Smooth muscle cell (in vitro differentiated cells): ENCODE data around the gene TICAM2. TPM values are rescaled to one million over a fixed set of nuclear protein-coding genes. Genes with fewer than 3 reads are reported as not detected.

Experiments used
- DNase-seq: peaks from one replicate; lab custom pipeline; 2025; ENCODE audit not compliant: unreplicated experiment; lab: John Stamatoyannopoulos, UW
- H2AFZ ChIP-seq: fragments of 200-600 bp; sonication (generic); 2 replicates; pipeline ENCODE4 v1.6.0; 2016; ENCODE audit warnings: antibody characterized with exemption, low read depth, mild to moderate bottlenecking
- H3F3A ChIP-seq: fragments of 200-600 bp; sonication (generic); 2 replicates; pipeline ENCODE4 v1.6.0; 2017; ENCODE audit warnings: antibody characterized with exemption, low read depth
- H3K27ac ChIP-seq: fragments of 200-600 bp; sonication (generic); 2 replicates; pipeline ENCODE4 v1.5.1; 2016; ENCODE audit warnings: low read depth, mild to moderate bottlenecking
- H3K27me3 ChIP-seq: fragments of 200-600 bp; sonication (generic); 2 replicates; pipeline ENCODE4 v1.6.1; 2016; ENCODE audit warnings: low read depth, mild to moderate bottlenecking
- H3K36me3 ChIP-seq: fragments of 200-600 bp; sonication (generic); 2 replicates; pipeline ENCODE4 v1.5.1; 2016; ENCODE audit warnings: low read depth
- H3K4me1 ChIP-seq: fragments of 200-600 bp; sonication (generic); 2 replicates; pipeline ENCODE4 v1.5.1; 2016; ENCODE audit warnings: low read depth
- H3K4me2 ChIP-seq: fragments of 200-600 bp; sonication (generic); 2 replicates; pipeline ENCODE4 v1.6.0; 2016; ENCODE audit warnings: mild to moderate bottlenecking
- H3K4me3 ChIP-seq: fragments of 200-600 bp; sonication (generic); 2 replicates; pipeline ENCODE4 v1.5.1; 2016; ENCODE audit warnings: mild to moderate bottlenecking
- H3K79me2 ChIP-seq: fragments of 200-600 bp; sonication (generic); 2 replicates; pipeline ENCODE4 v1.6.0; 2016; ENCODE audit warnings: low read depth, mild to moderate bottlenecking
- H3K9ac ChIP-seq: fragments of 200-600 bp; sonication (generic); 2 replicates; pipeline ENCODE4 v1.6.0; 2016; ENCODE audit warnings: low read depth
- H3K9me3 ChIP-seq: fragments of 200-600 bp; sonication (generic); replicated peaks from 2 replicates; pipeline ENCODE4 v1.5.1; 2016; ENCODE audit warnings: low read depth
- H4K20me1 ChIP-seq: fragments of 200-600 bp; sonication (generic); 2 replicates; pipeline ENCODE4 v1.6.0; 2016; ENCODE audit warnings: low read depth
- WGBS: methylation state at CpG from one replicate; pipeline ENCODE4 v1.1.7; 2016; ENCODE audit warnings: low lambda C conversion rate; 5-methylcytosine and 5-hydroxymethylcytosine counted together
- polyA plus RNA-seq: library from polyadenylated mRNA; unstranded; fragments of >200 nt; fragmentation: Nextera tagmentation; extraction: Ambion mirVana; gene quantifications from 2 replicates; pipeline ENCODE4 v1.2.1, GENCODE V29; 2016
- total RNA-seq: library from RNA; depleted of rRNA; stranded (reverse); fragments of >200 nt; gene quantifications from 2 replicates; pipeline ENCODE4 v1.2.3, GENCODE V29; 2014
- TF ChIP-seq, protein P1 (sequence below): fragments of 200-600 bp; sonication (generic); IDR thresholded peaks from 2 replicates; pipeline ENCODE4 v1.5.1; 2017; ENCODE audit warnings: borderline replicate concordance, mild to moderate bottlenecking, antibody characterized with exemption; ENCODE audit not compliant: insufficient read depth, poor library complexity, severe bottlenecking

Gene TICAM2
- total and polyA plus RNA-seq, 2 experiments from 2014 or later, result 11.5 to 13.3 TPM

DNA sequence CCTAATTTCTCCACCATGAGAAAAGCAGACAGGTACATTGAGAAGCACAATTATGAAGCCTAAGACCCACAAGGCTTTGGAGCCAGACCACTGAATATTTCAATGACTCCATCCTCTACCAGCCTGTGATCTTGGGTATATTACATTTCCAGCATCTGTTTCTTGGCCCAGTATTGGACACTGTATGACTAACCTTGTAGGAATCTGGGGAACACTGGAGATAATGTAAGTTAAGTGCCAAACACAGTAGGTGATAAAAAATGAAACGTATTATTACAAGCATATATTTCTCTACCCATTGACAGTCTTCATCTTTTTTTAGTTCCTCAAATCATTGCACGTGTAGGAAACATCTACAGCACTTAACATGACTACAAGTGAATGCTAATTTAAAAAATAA is 29.1 kb downstream of the TICAM2 start:
- Histone ChIP-seq H2AFZ (no peak overlapping the region), H3K27ac (no peak overlapping the region), H3K9ac (no peak overlapping the region), H3K79me2 (no peaks in the 10 kb centered on the region), H4K20me1 (no peaks in the 10 kb centered on the region), H3K36me3 (no peaks in the 10 kb centered on the region), H3K4me1 (no peaks in the 10 kb centered on the region), H3F3A (no peaks in the 10 kb centered on the region), H3K4me2 (no peak overlapping the region), H3K9me3 (no peaks in the 10 kb centered on the region), H3K4me3 (no peak overlapping the region), H3K27me3 (no peaks in the 10 kb centered on the region)
- TF ChIP-seq, protein P1, sequence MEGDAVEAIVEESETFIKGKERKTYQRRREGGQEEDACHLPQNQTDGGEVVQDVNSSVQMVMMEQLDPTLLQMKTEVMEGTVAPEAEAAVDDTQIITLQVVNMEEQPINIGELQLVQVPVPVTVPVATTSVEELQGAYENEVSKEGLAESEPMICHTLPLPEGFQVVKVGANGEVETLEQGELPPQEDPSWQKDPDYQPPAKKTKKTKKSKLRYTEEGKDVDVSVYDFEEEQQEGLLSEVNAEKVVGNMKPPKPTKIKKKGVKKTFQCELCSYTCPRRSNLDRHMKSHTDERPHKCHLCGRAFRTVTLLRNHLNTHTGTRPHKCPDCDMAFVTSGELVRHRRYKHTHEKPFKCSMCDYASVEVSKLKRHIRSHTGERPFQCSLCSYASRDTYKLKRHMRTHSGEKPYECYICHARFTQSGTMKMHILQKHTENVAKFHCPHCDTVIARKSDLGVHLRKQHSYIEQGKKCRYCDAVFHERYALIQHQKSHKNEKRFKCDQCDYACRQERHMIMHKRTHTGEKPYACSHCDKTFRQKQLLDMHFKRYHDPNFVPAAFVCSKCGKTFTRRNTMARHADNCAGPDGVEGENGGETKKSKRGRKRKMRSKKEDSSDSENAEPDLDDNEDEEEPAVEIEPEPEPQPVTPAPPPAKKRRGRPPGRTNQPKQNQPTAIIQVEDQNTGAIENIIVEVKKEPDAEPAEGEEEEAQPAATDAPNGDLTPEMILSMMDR, result no peak
- DNase-seq, result no peak
- WGBS, result 61% methylated on average over 2 of the region's 2 CpGs

DNA sequence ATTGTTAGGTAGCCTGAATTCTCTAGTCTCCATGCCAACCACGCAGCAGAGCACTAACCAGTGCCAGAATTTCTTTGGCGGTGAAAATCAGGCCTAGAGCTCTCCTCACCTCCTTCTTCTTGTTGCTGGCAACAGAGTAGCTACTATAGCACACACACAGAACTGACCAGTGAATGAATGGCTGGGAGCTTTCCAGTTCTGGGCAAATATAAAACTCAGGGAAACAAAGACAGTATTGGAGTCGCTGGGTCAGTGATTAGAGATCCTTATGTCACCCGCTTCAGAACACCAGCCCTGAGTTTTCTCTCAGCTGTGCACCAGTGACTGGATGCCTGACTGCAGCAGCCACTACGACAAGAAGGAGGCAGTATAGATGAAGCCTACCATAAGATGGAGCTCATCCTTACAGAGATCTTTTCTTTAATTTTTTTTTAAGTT is 30.8 kb downstream of the TICAM2 start:
- Histone ChIP-seq H3K4me1 (no peaks in the 10 kb centered on the region), H4K20me1 (no peaks in the 10 kb centered on the region), H3F3A (no peaks in the 10 kb centered on the region), H3K9me3 (no peaks in the 10 kb centered on the region), H3K27me3 (no peaks in the 10 kb centered on the region), H2AFZ (no peak overlapping the region), H3K27ac (no peak overlapping the region), H3K9ac (no peak overlapping the region), H3K36me3 (no peaks in the 10 kb centered on the region), H3K4me3 (no peak overlapping the region), H3K79me2 (no peaks in the 10 kb centered on the region), H3K4me2 (no peak overlapping the region)
- TF ChIP-seq, protein P1, result no peak
- 82% methylated on average over 5 of the region's 5 CpGs for WGBS
- no peak for DNase-seq

DNA sequence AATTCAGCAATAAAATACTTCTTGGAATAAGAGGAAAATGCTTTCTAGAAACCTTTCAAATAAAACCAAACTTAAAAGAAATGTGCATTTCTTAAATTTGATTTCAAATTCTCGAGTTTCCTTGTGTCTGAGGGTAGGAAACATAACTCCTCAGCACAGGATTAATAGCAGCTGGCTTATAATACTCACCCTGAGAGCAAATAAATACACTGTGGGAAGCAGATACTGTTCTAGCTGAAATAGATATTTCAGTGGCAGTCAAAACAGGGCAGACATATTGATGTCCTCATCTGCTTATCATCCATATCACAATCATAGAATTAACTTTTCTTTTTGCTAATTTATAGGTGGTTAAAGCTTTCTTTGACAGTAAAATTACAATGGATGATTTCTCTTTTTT is 33.6 kb downstream of the TICAM2 start:
- H3K4me3 ChIP-seq, result no peak overlapping the region
- no peaks in the 10 kb centered on the region for H3K79me2 ChIP-seq
- no peaks in the 10 kb centered on the region for H3K9me3 ChIP-seq
- no peaks in the 10 kb centered on the region for H3K36me3 ChIP-seq
- no peaks in the 10 kb centered on the region for H4K20me1 ChIP-seq
- H2AFZ ChIP-seq, result no peak overlapping the region
- no peaks in the 10 kb centered on the region for H3F3A ChIP-seq
- TF ChIP-seq, protein P1, result no peak
- no peaks in the 10 kb centered on the region for H3K4me1 ChIP-seq
- DNase-seq, result no peak
- H3K4me2 ChIP-seq, result no peak overlapping the region
- no peak overlapping the region for H3K27ac ChIP-seq
- H3K27me3 ChIP-seq, result no peaks in the 10 kb centered on the region
- H3K9ac ChIP-seq, result no peak overlapping the region
- WGBS, result 92% methylated on average over 1 of the region's 1 CpG

DNA sequence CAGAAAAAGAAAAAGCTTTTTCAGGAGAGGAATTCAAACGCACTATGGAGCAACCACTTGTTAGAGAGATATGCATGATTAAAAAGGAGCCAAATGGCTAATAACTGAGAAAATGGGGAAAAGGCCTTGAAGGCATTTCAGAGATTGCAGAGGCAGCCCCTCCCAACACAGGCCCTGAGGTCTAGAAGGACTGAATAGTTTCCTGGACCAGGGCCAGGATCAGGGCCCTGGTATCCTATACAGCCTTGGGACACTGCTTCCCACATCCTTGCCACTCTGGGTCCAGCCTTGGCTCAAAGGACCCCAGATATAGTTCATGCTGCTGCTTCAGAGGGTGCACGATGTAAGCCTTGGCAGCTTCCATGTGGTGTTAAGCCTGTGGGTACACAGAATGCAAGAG is 37.0 kb downstream of the TICAM2 start:
- no peaks in the 10 kb centered on the region for H3F3A ChIP-seq
- H3K36me3 ChIP-seq, result no peaks in the 10 kb centered on the region

More for the DNA sequence above, 37.0 kb downstream of the TICAM2 start:
- H3K27me3 ChIP-seq, result no peaks in the 10 kb centered on the region
- WGBS, result 76% methylated on average over 2 of the region's 2 CpGs
- no peak overlapping the region for H3K9ac ChIP-seq
- no peaks in the 10 kb centered on the region for H3K79me2 ChIP-seq
- H3K27ac ChIP-seq, result no peak overlapping the region
- no peaks in the 10 kb centered on the region for H3K9me3 ChIP-seq
- no peak overlapping the region for H2AFZ ChIP-seq
- H3K4me2 ChIP-seq, result no peak overlapping the region
- TF ChIP-seq, protein P1, result no peak
- H3K4me1 ChIP-seq, result no peaks in the 10 kb centered on the region
- no peak for DNase-seq
- H4K20me1 ChIP-seq, result no peaks in the 10 kb centered on the region
- H3K4me3 ChIP-seq, result no peak overlapping the region
